Purkinje cell (primary cell): ENCODE results near the gene NGRN. TPM values are rescaled to one million over a fixed set of nuclear protein-coding genes. Genes with fewer than 3 reads are reported as not detected.

ENCODE experiments used
- polyA plus RNA-seq: library from polyadenylated mRNA; unstranded; fragments of >200 nt; fragmentation: Nextera tagmentation; gene quantifications from 2 replicates; pipeline ENCODE4 v1.2.1, GENCODE V29; 2014

Gene NGRN
- polyA plus RNA-seq, result 12.9 and 37.6 TPM in 2 replicates

GRCh38 chr15:90265271-90266060 is at the start of gene NGRN:
Gene NGRN, plus strand, starts transcription at chr15:90265672. Its CDS starts 41 bp downstream, at chr15:90265713.

GRCh38 chr15:90233387-90234095 is 31.9 kb upstream of the NGRN start, which contains the start of gene CIB1:
Gene CIB1, minus strand, starts transcription at chr15:90233941. Its CDS starts 56 bp downstream, at chr15:90233885.

GRCh38 chr15:90234096-90234988 is 31.1 kb upstream of the NGRN start, which contains the start of gene GDPGP1:
Gene GDPGP1, plus strand, starts transcription at chr15:90234209. Its CDS starts 6,700 bp downstream, at chr15:90240909.

GRCh38 chr15:90249203-90249863 is 16.1 kb upstream of the NGRN start, which contains the start of gene TTLL13:
Gene TTLL13, plus strand, starts transcription at chr15:90249556. Its CDS starts 1,075 bp downstream, at chr15:90250631.

Other genes starting within 250 kb of the NGRN start
- 0.57 and 1.9 TPM in 2 replicates for gene IDH2, start 163.2 kb upstream of the NGRN start, polyA plus RNA-seq
- 0.69 and 1.6 TPM in 2 replicates for gene SEMA4B, start 64.3 kb upstream of the NGRN start, polyA plus RNA-seq
- gene CIB1, start 31.7 kb upstream of the NGRN start, polyA plus RNA-seq, result 6.4 and 7.2 TPM in 2 replicates
- 2.6 and 3.0 TPM in 2 replicates for gene GDPGP1, start 31.5 kb upstream of the NGRN start, polyA plus RNA-seq
- 0.31 and 0.79 TPM in 2 replicates for gene TTLL13, start 16.1 kb upstream of the NGRN start, polyA plus RNA-seq
- gene ZNF774, start 86.6 kb downstream of the NGRN start, polyA plus RNA-seq, result 2.7 TPM in 1 of 2 replicates, not detected in the other
- 2.3 and 14.1 TPM in 2 replicates for gene IQGAP1, start 122.6 kb downstream of the NGRN start, polyA plus RNA-seq